WTC11 (cell line): Measurements from ENCODE around the gene ADGRD2. TPM values are rescaled to one million over a fixed set of nuclear protein-coding genes. Genes with fewer than 3 reads are reported as not detected.

Experiments
- ATAC-seq: fragments of 200-7000 bp; cut with Tn5 transposase; 2 replicates; pipeline ENCODE4 v1.10.0; 2021; ENCODE audit warnings: mild to moderate bottlenecking, moderate library complexity
- CTCF ChIA-PET: fragments of 300-600 bp; sonication (Branson Sonifier 250); formaldehyde crosslinking; loops from one replicate; lab custom pipeline; 2021; ENCODE audit warnings: antibody characterized with exemption; lab: Charles Lee
- POLR2A ChIA-PET: fragments of 350-600 bp; sonication (Branson Sonifier 250); formaldehyde crosslinking; loops from one replicate; lab custom pipeline; 2021; ENCODE audit warnings: antibody characterized with exemption; lab: Charles Lee
- DNase-seq: peaks from one replicate; pipeline ENCODE4 v3.0.0; 2021; ENCODE audit warnings: low spot score
- H3K27ac Mint-ChIP-seq: 2 replicates; pipeline ENCODE4 v1.8.0; 2021; ENCODE audit warnings: mixed read lengths
- H3K27me3 Mint-ChIP-seq: 2 replicates; pipeline ENCODE4 v1.8.0; 2021; ENCODE audit warnings: low read depth, mild to moderate bottlenecking, moderate library complexity, mixed read lengths
- H3K36me3 Mint-ChIP-seq: 2 replicates; pipeline ENCODE4 v1.8.0; 2021; ENCODE audit warnings: mixed read lengths
- H3K4me1 Mint-ChIP-seq: 2 replicates; pipeline ENCODE4 v1.8.0; 2022; ENCODE audit warnings: mixed read lengths
- H3K4me3 Mint-ChIP-seq: 2 replicates; pipeline ENCODE4 v1.8.0; 2021; ENCODE audit warnings: mild to moderate bottlenecking, moderate library complexity, mixed read lengths
- H3K9me3 Mint-ChIP-seq: 2 replicates; pipeline ENCODE4 v1.8.0; 2021; ENCODE audit warnings: mixed read lengths
- CREB1 ChIP-seq: sonication (generic); formaldehyde crosslinking; IDR thresholded peaks from 2 replicates; pipeline ENCODE4 v1.8.0; 2023; ENCODE audit warnings: mild to moderate bottlenecking, missing genetic modification reagents
- ETV6 ChIP-seq: sonication (generic); formaldehyde crosslinking; IDR thresholded peaks from 2 replicates; pipeline ENCODE4 v1.8.1; 2022; ENCODE audit warnings: mild to moderate bottlenecking, missing genetic modification reagents
- FOXK1 ChIP-seq: sonication (generic); formaldehyde crosslinking; IDR thresholded peaks from 2 replicates; pipeline ENCODE4 v1.8.0; 2022; ENCODE audit warnings: mild to moderate bottlenecking, moderate library complexity, missing genetic modification reagents
- FOXP1 ChIP-seq: sonication (generic); formaldehyde crosslinking; IDR thresholded peaks from 2 replicates; pipeline ENCODE4 v1.8.0; 2022; ENCODE audit warnings: missing genetic modification reagents, mild to moderate bottlenecking, moderate library complexity, borderline replicate concordance
- HMGA2 ChIP-seq: fragments of 250-450 bp; sonication (Bioruptor Pico); IDR thresholded peaks from 2 replicates; pipeline ENCODE4 v1.4.0; 2021; ENCODE audit warnings: mild to moderate bottlenecking, moderate library complexity
- KAT7 ChIP-seq: sonication (generic); formaldehyde crosslinking; IDR thresholded peaks from 2 replicates; pipeline ENCODE4 v1.8.1; 2023; ENCODE audit warnings: missing genetic modification reagents, mild to moderate bottlenecking, borderline replicate concordance
- NR1H2 ChIP-seq: sonication (generic); formaldehyde crosslinking; IDR thresholded peaks from 2 replicates; pipeline ENCODE4 v1.9.0; 2021; ENCODE audit warnings: mild to moderate bottlenecking, moderate library complexity, missing genetic modification reagents
- NR3C1 ChIP-seq: sonication (generic); formaldehyde crosslinking; conservative IDR thresholded peaks from 2 replicates; pipeline ENCODE4 v1.8.1; 2023; ENCODE audit warnings: low read depth, mild to moderate bottlenecking, missing genetic modification reagents
- TCF7 ChIP-seq: sonication (generic); formaldehyde crosslinking; IDR thresholded peaks from 2 replicates; pipeline ENCODE4 v1.8.0; 2022; ENCODE audit warnings: mild to moderate bottlenecking, low read depth, missing genetic modification reagents, moderate library complexity
- TEAD4 ChIP-seq: sonication (generic); formaldehyde crosslinking; IDR thresholded peaks from 2 replicates; pipeline ENCODE4 v1.8.0; 2022; ENCODE audit warnings: mild to moderate bottlenecking, missing genetic modification reagents
- ZNF263 ChIP-seq: sonication (generic); formaldehyde crosslinking; IDR thresholded peaks from 2 replicates; pipeline ENCODE4 v1.8.1; 2022; ENCODE audit warnings: low read depth, mild to moderate bottlenecking, moderate library complexity, missing genetic modification reagents
- ZNF281 ChIP-seq: sonication (generic); formaldehyde crosslinking; IDR thresholded peaks from 2 replicates; pipeline ENCODE4 v1.8.0; 2023; ENCODE audit warnings: mild to moderate bottlenecking, missing genetic modification reagents
- ZNF396 ChIP-seq: fragments of 250-450 bp; sonication (Bioruptor Pico); IDR thresholded peaks from 2 replicates; pipeline ENCODE4 v1.8.0; 2021; ENCODE audit warnings: mild to moderate bottlenecking, moderate library complexity, borderline replicate concordance
- ZSCAN18 ChIP-seq: fragments of 250-450 bp; sonication (Bioruptor Pico); IDR thresholded peaks from 2 replicates; pipeline ENCODE4 v2.1.2; 2022; ENCODE audit warnings: mild to moderate bottlenecking, moderate library complexity
- total RNA-seq: library from RNA; stranded (reverse); gene quantifications from 3 replicates; pipeline ENCODE4 v1.2.3, GENCODE V29; 2021
- TF ChIP-seq, protein P1 (sequence below): fragments of 250-450 bp; sonication (Bioruptor Pico); IDR thresholded peaks from 2 replicates; pipeline ENCODE4 v1.9.0; 2021; ENCODE audit warnings: mild to moderate bottlenecking, borderline replicate concordance
- TF ChIP-seq, protein P2 (sequence below): sonication (generic); formaldehyde crosslinking; IDR thresholded peaks from 2 replicates; pipeline ENCODE4 v1.8.0; 2022; ENCODE audit warnings: mild to moderate bottlenecking, missing genetic modification reagents
- TF ChIP-seq, protein P3 (sequence below): sonication (generic); formaldehyde crosslinking; IDR thresholded peaks from 2 replicates; pipeline ENCODE4 v1.8.1; 2023; ENCODE audit warnings: mild to moderate bottlenecking, missing genetic modification reagents, borderline replicate concordance

ADGRD2 gene
- total RNA-seq, 1 experiment from 2014 or later, result 0.61 TPM

GRCh38 chr9:124475868-124476690 is 25.8 kb downstream of the ADGRD2 start:
- Mint-ChIP-seq H3K4me3 (no peak overlapping the region; the same call in 1 of the 2 replicates), H3K9me3 (no peaks in the 10 kb centered on the region), H3K27me3 (peaks cover 44% of the 10 kb centered on the region)

More at GRCh38 chr9:124475868-124476690, 25.8 kb downstream of the ADGRD2 start:
- Mint-ChIP-seq H3K36me3 (no peaks in the 10 kb centered on the region), H3K27ac (no peak overlapping the region), H3K4me1 (peaks cover 21% of the 10 kb centered on the region)
- ATAC-seq, result no peak
- DNase-seq, result no peak
- TF ChIP-seq NR1H2 (CRISPR knock-in tag) (no peak), CREB1 (CRISPR knock-in tag) (no peak), FOXK1 (CRISPR knock-in tag) (no peak), ZNF263 (CRISPR knock-in tag) (no peak), KAT7 (CRISPR knock-in tag) (no peak), ZNF396 (CRISPR knock-in tag) (no peak), FOXP1 (CRISPR knock-in tag) (no peak), HMGA2 (CRISPR knock-in tag) (no peak), ETV6 (CRISPR knock-in tag) (no peak), TCF7 (no peak), NR3C1 (no peak), ZNF281 (no peak), TEAD4 (no peak), ZSCAN18 (CRISPR knock-in tag) (no peak)
- TF ChIP-seq, protein P1, sequence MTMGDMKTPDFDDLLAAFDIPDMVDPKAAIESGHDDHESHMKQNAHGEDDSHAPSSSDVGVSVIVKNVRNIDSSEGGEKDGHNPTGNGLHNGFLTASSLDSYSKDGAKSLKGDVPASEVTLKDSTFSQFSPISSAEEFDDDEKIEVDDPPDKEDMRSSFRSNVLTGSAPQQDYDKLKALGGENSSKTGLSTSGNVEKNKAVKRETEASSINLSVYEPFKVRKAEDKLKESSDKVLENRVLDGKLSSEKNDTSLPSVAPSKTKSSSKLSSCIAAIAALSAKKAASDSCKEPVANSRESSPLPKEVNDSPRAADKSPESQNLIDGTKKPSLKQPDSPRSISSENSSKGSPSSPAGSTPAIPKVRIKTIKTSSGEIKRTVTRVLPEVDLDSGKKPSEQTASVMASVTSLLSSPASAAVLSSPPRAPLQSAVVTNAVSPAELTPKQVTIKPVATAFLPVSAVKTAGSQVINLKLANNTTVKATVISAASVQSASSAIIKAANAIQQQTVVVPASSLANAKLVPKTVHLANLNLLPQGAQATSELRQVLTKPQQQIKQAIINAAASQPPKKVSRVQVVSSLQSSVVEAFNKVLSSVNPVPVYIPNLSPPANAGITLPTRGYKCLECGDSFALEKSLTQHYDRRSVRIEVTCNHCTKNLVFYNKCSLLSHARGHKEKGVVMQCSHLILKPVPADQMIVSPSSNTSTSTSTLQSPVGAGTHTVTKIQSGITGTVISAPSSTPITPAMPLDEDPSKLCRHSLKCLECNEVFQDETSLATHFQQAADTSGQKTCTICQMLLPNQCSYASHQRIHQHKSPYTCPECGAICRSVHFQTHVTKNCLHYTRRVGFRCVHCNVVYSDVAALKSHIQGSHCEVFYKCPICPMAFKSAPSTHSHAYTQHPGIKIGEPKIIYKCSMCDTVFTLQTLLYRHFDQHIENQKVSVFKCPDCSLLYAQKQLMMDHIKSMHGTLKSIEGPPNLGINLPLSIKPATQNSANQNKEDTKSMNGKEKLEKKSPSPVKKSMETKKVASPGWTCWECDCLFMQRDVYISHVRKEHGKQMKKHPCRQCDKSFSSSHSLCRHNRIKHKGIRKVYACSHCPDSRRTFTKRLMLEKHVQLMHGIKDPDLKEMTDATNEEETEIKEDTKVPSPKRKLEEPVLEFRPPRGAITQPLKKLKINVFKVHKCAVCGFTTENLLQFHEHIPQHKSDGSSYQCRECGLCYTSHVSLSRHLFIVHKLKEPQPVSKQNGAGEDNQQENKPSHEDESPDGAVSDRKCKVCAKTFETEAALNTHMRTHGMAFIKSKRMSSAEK (CRISPR knock-in tag), result no peak
- TF ChIP-seq, protein P2, sequence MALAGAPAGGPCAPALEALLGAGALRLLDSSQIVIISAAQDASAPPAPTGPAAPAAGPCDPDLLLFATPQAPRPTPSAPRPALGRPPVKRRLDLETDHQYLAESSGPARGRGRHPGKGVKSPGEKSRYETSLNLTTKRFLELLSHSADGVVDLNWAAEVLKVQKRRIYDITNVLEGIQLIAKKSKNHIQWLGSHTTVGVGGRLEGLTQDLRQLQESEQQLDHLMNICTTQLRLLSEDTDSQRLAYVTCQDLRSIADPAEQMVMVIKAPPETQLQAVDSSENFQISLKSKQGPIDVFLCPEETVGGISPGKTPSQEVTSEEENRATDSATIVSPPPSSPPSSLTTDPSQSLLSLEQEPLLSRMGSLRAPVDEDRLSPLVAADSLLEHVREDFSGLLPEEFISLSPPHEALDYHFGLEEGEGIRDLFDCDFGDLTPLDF, result no peak
- TF ChIP-seq, protein P3, sequence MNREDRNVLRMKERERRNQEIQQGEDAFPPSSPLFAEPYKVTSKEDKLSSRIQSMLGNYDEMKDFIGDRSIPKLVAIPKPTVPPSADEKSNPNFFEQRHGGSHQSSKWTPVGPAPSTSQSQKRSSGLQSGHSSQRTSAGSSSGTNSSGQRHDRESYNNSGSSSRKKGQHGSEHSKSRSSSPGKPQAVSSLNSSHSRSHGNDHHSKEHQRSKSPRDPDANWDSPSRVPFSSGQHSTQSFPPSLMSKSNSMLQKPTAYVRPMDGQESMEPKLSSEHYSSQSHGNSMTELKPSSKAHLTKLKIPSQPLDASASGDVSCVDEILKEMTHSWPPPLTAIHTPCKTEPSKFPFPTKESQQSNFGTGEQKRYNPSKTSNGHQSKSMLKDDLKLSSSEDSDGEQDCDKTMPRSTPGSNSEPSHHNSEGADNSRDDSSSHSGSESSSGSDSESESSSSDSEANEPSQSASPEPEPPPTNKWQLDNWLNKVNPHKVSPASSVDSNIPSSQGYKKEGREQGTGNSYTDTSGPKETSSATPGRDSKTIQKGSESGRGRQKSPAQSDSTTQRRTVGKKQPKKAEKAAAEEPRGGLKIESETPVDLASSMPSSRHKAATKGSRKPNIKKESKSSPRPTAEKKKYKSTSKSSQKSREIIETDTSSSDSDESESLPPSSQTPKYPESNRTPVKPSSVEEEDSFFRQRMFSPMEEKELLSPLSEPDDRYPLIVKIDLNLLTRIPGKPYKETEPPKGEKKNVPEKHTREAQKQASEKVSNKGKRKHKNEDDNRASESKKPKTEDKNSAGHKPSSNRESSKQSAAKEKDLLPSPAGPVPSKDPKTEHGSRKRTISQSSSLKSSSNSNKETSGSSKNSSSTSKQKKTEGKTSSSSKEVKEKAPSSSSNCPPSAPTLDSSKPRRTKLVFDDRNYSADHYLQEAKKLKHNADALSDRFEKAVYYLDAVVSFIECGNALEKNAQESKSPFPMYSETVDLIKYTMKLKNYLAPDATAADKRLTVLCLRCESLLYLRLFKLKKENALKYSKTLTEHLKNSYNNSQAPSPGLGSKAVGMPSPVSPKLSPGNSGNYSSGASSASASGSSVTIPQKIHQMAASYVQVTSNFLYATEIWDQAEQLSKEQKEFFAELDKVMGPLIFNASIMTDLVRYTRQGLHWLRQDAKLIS (CRISPR knock-in tag), result no peak
- ChIA-PET CTCF (interaction anchor here (0.6 to 3.3 kb wide), 2 partner anchors 11 to 60 kb away, joined by 3 to 12 read pairs; no protein-coding TSS in a partner anchor), POLR2A (no interaction called here)
